Heart right ventricle (tissue), 16 donors: Measurements from ENCODE around the gene ATG16L2. TPM values are rescaled to one million over a fixed set of nuclear protein-coding genes. Genes with fewer than 3 reads are reported as not detected.
A peak's percentile ranks its signal among the peaks of the same experiment; 100 is the strongest.

Experiments
- ATAC-seq, 8 donors: fragments of 200-7000 bp; cut with Tn5 transposase; one replicate each; pipeline ENCODE4 v1.9.1; 2020; ENCODE audit warnings: mild to moderate bottlenecking in 8 of 8, moderate library complexity in 8 of 8, moderate number of reproducible peaks in 1 of 8
- DNase-seq, 2 donors: peaks; one replicate each; pipeline ENCODE4 v3.0.0-alpha.2; 2020
- H3K27ac ChIP-seq, 10 donors: fragments of 200-600 bp; sonication (generic) in 2 of 10; one replicate each; pipeline versions ENCODE4 v1.5.0 to v1.8.0; 2020 to 2022; ENCODE audit warnings: mild to moderate bottlenecking in 3 of 10
- H3K27me3 ChIP-seq, 7 donors: fragments of 200-600 bp; one replicate each; pipeline ENCODE4 v1.8.0; 2021 to 2022; ENCODE audit warnings: mild to moderate bottlenecking in 2 of 7
- H3K36me3 ChIP-seq, 9 donors: fragments of 200-600 bp; sonication (generic) in 1 of 9; one replicate each; pipeline versions ENCODE4 v1.5.0 to v1.8.0; 2020 to 2022; ENCODE audit warnings: mild to moderate bottlenecking in 2 of 9
- H3K4me1 ChIP-seq, 9 donors: fragments of 200-600 bp; sonication (generic) in 1 of 9; one replicate each; pipeline versions ENCODE4 v1.5.0 to v1.8.0; 2020 to 2022; ENCODE audit warnings: mild to moderate bottlenecking in 4 of 9
- H3K4me3 ChIP-seq, 10 donors: fragments of 200-600 bp; sonication (generic) in 2 of 10; one replicate each; pipeline versions ENCODE4 v1.5.0 to v1.8.0; 2020 to 2022; ENCODE audit warnings: mild to moderate bottlenecking in 7 of 10, moderate library complexity in 2 of 10
- H3K9me3 ChIP-seq, 11 donors: fragments of 200-600 bp in 10 of 11; sonication (generic) in 2 of 11; one replicate each; pipeline versions ENCODE4 v1.5.0 to v1.8.0; 2013 to 2022; ENCODE audit warnings: mild to moderate bottlenecking in 2 of 11, control low read depth in 1 of 11, moderate library complexity in 1 of 11
- CTCF ChIP-seq, 9 donors: fragments of 200-600 bp; sonication (generic) in 2 of 9; IDR thresholded peaks; one replicate each; pipeline versions ENCODE4 v1.5.0 to v1.8.0; 2021 to 2022; ENCODE audit warnings: antibody characterized with exemption in 9 of 9, mild to moderate bottlenecking in 5 of 9, moderate library complexity in 1 of 9
- WGBS, 2 donors: extraction: QIAGEN DNeasy Blood & Tissue Kit; methylation state at CpG; one replicate each; pipeline ENCODE4 v1.1.7; 2013; ENCODE audit warnings: inconsistent platforms in 1 of 2; 5-methylcytosine and 5-hydroxymethylcytosine counted together
- intact Hi-C, 10 donors: fragments of 100-400 bp; cut with DNase I; formaldehyde crosslinking; loops; one replicate each; pipeline versions ENCODE4 v1.11.1 to v1.14.2; 2022
- polyA plus RNA-seq, 2 donors: library from polyadenylated mRNA; stranded (reverse); fragments of 200-250 nt; gene quantifications; one replicate each; pipeline ENCODE4 v1.2.3, GENCODE V29; 2013
- total RNA-seq, 10 donors: library from RNA; stranded (reverse); fragmentation: NEBNext Ultra II Directional in 3 of 10; extraction: Animal tissue kit (Norgen Biotek cat#: 25700) in 3 of 10; gene quantifications; one replicate each; pipeline versions ENCODE4 v1.2.1 to v1.2.4, GENCODE V29; 2021 to 2023
- donor health status: Arrhythmogenic right ventricular cardiomyopathy.
- donor health status: ischemic (EF 13 %, LVEDD 7.1; RV severe dilation, severe dysfunction).
- donor health status: healthy with polysubstance abuse.
- donor health status: DM: no; HTN: yes; CAD: no.
- donor health status: DM: no; HTN: no; CAD: no.
- donor health status: ischemic (EF 25% LVEDD 6.9; RV normal size, moderate dysfunction).
- donor health status: ischemic (EF 25% LVEDD 5.7; RV mildly dilated, moderate dysfunction).
- donor health status: healthy.
- donor health status: DM: yes; HTN: yes; CAD: no.
- donor health status: Ischemic cardiomyopathy.
- donor health status: ischemic (EF 35%, LVEDD 5.7; RV mildly dilated, moderate dysfunction).
- donor health status: nonischemic (EF 11% LVEDD 7.7; RV severe dilation, severe dysfunction).
- donor health status: DM: yes; HTN: yes; CAD: no.
- donor health status: PGD.
- donor health status: ischemic (EF 29% LVEDD 5.4; RV normal size, mild dysfunction).
- donor health status: nonischemic (EF 23%, LVEDD 6.1; RV moderate dilation, normal function).

ATG16L2 gene
- total and polyA plus RNA-seq, 12 donors = 8.0 to 66.9 (median 12.3) TPM

GRCh38 chr11:72848846-72849466 is 34.7 kb downstream of the ATG16L2 start:
- Histone ChIP-seq H3K27ac (peak overlapping the region in 4 of 10 donors; percentile 8 to 58 (median 37)), H3K4me1 (peaks cover 1 to 19% (median 10%) of the 10 kb centered on the region in 9 donors), H3K9me3 (no peaks in the 10 kb centered on the region), H3K4me3 (no peak overlapping the region), H3K27me3 (no peaks in the 10 kb centered on the region), H3K36me3 (peaks cover 0 to 50% (median 0%) of the 10 kb centered on the region in 9 donors)
- 61 to 64% methylated on average over 6 of the region's 6 CpGs for WGBS, 2 donors
- peak in 7 of 8 donors; percentile 40 to 67 (median 52) for ATAC-seq
- TF ChIP-seq CTCF (IDR thresholded peaks at IDR 0.05) = peak; percentile 44 to 83 (median 72)
- DNase-seq = peak in 1 of 2 donors; percentile 50
- intact Hi-C loops = loop anchor here in 4 of 10 donors (1.0 to 5.0 kb wide), 5 partner anchors 14 to 293 kb away; partner anchors contain the start of gene FCHSD2 (in 1 of the 4)

GRCh38 chr11:72850832-72851231 is 36.6 kb downstream of the ATG16L2 start:
- DNase-seq = no peak
- WGBS, 2 donors = 89 to 91% methylated on average over 3 of the region's 3 CpGs
- intact Hi-C loops = no loop called here
- no peak for ATAC-seq
- no peaks in the 10 kb centered on the region for H3K9me3 ChIP-seq
- no peak for TF ChIP-seq CTCF (IDR thresholded peaks at IDR 0.05)
- no peaks in the 10 kb centered on the region for H3K27me3 ChIP-seq
- H3K27ac ChIP-seq = no peak overlapping the region
- H3K4me1 ChIP-seq = peaks cover 0 to 15% (median 2%) of the 10 kb centered on the region in 9 donors
- H3K4me3 ChIP-seq = no peak overlapping the region
- H3K36me3 ChIP-seq = peaks cover 0 to 42% (median 0%) of the 10 kb centered on the region in 9 donors

GRCh38 chr11:72851726-72852125 is 37.5 kb downstream of the ATG16L2 start:
- intact Hi-C loops = no loop called here
- no peak for TF ChIP-seq CTCF (IDR thresholded peaks at IDR 0.05)
- no peaks in the 10 kb centered on the region for H3K9me3 ChIP-seq
- H3K4me3 ChIP-seq = no peak overlapping the region
- DNase-seq = no peak
- peaks cover 0 to 24% (median 11%) of the 10 kb centered on the region in 9 donors for H3K4me1 ChIP-seq
- WGBS, 2 donors = 93 to 94% methylated on average over 4 of the region's 4 CpGs
- no peak overlapping the region for H3K27ac ChIP-seq
- no peaks in the 10 kb centered on the region for H3K27me3 ChIP-seq
- no peak for ATAC-seq
- H3K36me3 ChIP-seq = peaks cover 0 to 35% (median 0%) of the 10 kb centered on the region in 9 donors

GRCh38 chr11:72856065-72856464 is 41.9 kb downstream of the ATG16L2 start:
- Histone ChIP-seq H3K4me1 (peaks cover 0 to 31% (median 19%) of the 10 kb centered on the region in 9 donors), H3K27me3 (no peaks in the 10 kb centered on the region), H3K9me3 (no peaks in the 10 kb centered on the region), H3K36me3 (peaks cover 0 to 18% (median 0%) of the 10 kb centered on the region in 9 donors), H3K4me3 (no peak overlapping the region), H3K27ac (peak overlapping the region; percentile 15 to 82 (median 64))
- TF ChIP-seq CTCF (IDR thresholded peaks at IDR 0.05) = peak in 1 of 9 donors; percentile 15
- peak; percentile 67 to 92 (median 88) for ATAC-seq
- WGBS, 2 donors = 36 to 48% methylated on average over 3 of the region's 3 CpGs
- intact Hi-C loops = loop anchor here in 2 of 10 donors (5.0 kb wide), 1 partner anchor 286 kb away; the partner anchor contains the start of gene FCHSD2 (in 2 of the 2)
- no peak for DNase-seq
